GM12878 (cell line): Measurements from ENCODE around the gene PRKG1. TPM values are rescaled to one million over a fixed set of nuclear protein-coding genes. Genes with fewer than 3 reads are reported as not detected.

Experiments
- GABPA ChIP-seq: IDR thresholded peaks from 2 replicates; pipeline ENCODE4 v1.6.1; 2014; ENCODE audit warnings: antibody characterized with exemption, low read depth, mild to moderate bottlenecking, inconsistent platforms
- LARP7 ChIP-seq: fragments of 450-650 bp; IDR thresholded peaks from 2 replicates; pipeline ENCODE4 v1.6.1; 2017; ENCODE audit warnings: mild to moderate bottlenecking
- RCOR1 ChIP-seq: conservative IDR thresholded peaks from 2 replicates; pipeline ENCODE4 v1.6.1; 2012; ENCODE audit warnings: low read depth, low read length, improper control_type of control experiment
- SMAD5 ChIP-seq: IDR thresholded peaks from 2 replicates; pipeline ENCODE4 v1.6.1; 2016; ENCODE audit warnings: antibody characterized with exemption, low read depth
- SUZ12 ChIP-seq: fragments of 200-600 bp; sonication (generic); IDR thresholded peaks from one replicate; pipeline ENCODE4 v1.6.1; 2018; ENCODE audit warnings: antibody characterized with exemption, mild to moderate bottlenecking; ENCODE audit not compliant: unreplicated experiment
- YY1 ChIP-seq: IDR thresholded peaks from 2 replicates; pipeline ENCODE4 v1.6.1; 2011; ENCODE audit warnings: low read depth, mild to moderate bottlenecking, low read length
- polyA plus RNA-seq, 11 experiments: library from polyadenylated mRNA; depleted of rRNA in 4 of 11; unstranded in 6 of 11; stranded (reverse) in 5 of 11; fragments of >200 nt; fragmentation: Nextera tagmentation in 4 of 11; fragmentation: Illumina TruSeq in 1 of 11; extraction: Ambion mirVana in 4 of 11; extraction: Trizol in 1 of 11; gene quantifications; 1 replicate in 1 of 11; 2 replicates in 10 of 11; pipeline versions ENCODE4 v1.2.1 to v1.2.3, GENCODE V29; 2011 to 2016; ENCODE audit warnings: inconsistent platforms in 2 of 11, missing spikeins in 2 of 11, low read depth in 1 of 11
- total RNA-seq, 4 experiments: library from RNA; depleted of rRNA in 3 of 4; stranded (reverse); fragments of >200 nt in 3 of 4; fragmentation: Illumina TruSeq in 1 of 4; extraction: Trizol in 1 of 4; gene quantifications; 2 replicates each; pipeline versions ENCODE4 v1.2.1 to v1.2.3, GENCODE V29; 2013 to 2021
- TF ChIP-seq, protein P1 (sequence below): fragments of 450-650 bp; IDR thresholded peaks from 2 replicates; pipeline ENCODE4 v1.6.1; 2016; ENCODE audit warnings: mild to moderate bottlenecking, moderate library complexity, borderline replicate concordance
- TF ChIP-seq, protein P2 (sequence below): IDR thresholded peaks from 2 replicates; pipeline ENCODE4 v1.6.1; 2012; ENCODE audit warnings: low read length, inconsistent platforms
- TF ChIP-seq, protein P3 (sequence below): fragments of 450-650 bp; IDR thresholded peaks from 2 replicates; pipeline ENCODE4 v1.6.1; 2017; ENCODE audit warnings: borderline replicate concordance

Gene PRKG1
- total and polyA plus RNA-seq, 10 of the 15 experiments (the other 5 are each of a cell fraction or from before 2014, with no cell fraction given), result 0.04 to 0.05 TPM; not detected in 8

DNA sequence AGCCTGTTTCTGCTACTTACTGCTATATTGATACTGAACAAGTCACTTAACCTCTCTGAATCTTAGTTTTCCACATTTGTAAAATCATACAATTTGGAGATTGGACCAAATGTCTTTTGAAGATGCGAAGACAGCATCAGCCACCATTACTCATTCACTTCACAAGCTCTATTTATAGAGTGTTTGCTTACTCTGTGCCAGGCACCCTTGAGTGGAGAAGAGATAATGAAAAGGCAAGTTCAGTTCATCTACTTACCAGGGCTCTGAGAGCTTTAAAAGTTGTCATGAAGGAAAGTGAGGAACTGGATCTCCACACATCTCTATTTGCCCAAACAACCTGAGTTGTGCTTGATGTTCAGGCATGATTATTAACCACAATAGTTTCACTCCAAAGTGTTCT lies 347.6 kb downstream of the PRKG1 start (continued):
- TF ChIP-seq RCOR1 (no peak), YY1 (no peak), SUZ12 (no peak), SMAD5 (no peak), GABPA (no peak), LARP7 (no peak)
- TF ChIP-seq, protein P1, sequence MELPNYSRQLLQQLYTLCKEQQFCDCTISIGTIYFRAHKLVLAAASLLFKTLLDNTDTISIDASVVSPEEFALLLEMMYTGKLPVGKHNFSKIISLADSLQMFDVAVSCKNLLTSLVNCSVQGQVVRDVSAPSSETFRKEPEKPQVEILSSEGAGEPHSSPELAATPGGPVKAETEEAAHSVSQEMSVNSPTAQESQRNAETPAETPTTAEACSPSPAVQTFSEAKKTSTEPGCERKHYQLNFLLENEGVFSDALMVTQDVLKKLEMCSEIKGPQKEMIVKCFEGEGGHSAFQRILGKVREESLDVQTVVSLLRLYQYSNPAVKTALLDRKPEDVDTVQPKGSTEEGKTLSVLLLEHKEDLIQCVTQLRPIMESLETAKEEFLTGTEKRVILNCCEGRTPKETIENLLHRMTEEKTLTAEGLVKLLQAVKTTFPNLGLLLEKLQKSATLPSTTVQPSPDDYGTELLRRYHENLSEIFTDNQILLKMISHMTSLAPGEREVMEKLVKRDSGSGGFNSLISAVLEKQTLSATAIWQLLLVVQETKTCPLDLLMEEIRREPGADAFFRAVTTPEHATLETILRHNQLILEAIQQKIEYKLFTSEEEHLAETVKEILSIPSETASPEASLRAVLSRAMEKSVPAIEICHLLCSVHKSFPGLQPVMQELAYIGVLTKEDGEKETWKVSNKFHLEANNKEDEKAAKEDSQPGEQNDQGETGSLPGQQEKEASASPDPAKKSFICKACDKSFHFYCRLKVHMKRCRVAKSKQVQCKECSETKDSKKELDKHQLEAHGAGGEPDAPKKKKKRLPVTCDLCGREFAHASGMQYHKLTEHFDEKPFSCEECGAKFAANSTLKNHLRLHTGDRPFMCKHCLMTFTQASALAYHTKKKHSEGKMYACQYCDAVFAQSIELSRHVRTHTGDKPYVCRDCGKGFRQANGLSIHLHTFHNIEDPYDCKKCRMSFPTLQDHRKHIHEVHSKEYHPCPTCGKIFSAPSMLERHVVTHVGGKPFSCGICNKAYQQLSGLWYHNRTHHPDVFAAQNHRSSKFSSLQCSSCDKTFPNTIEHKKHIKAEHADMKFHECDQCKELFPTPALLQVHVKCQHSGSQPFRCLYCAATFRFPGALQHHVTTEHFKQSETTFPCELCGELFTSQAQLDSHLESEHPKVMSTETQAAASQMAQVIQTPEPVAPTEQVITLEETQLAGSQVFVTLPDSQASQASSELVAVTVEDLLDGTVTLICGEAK, result no peak
- TF ChIP-seq, protein P2, sequence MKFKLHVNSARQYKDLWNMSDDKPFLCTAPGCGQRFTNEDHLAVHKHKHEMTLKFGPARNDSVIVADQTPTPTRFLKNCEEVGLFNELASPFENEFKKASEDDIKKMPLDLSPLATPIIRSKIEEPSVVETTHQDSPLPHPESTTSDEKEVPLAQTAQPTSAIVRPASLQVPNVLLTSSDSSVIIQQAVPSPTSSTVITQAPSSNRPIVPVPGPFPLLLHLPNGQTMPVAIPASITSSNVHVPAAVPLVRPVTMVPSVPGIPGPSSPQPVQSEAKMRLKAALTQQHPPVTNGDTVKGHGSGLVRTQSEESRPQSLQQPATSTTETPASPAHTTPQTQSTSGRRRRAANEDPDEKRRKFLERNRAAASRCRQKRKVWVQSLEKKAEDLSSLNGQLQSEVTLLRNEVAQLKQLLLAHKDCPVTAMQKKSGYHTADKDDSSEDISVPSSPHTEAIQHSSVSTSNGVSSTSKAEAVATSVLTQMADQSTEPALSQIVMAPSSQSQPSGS, result no peak
- TF ChIP-seq, protein P3, sequence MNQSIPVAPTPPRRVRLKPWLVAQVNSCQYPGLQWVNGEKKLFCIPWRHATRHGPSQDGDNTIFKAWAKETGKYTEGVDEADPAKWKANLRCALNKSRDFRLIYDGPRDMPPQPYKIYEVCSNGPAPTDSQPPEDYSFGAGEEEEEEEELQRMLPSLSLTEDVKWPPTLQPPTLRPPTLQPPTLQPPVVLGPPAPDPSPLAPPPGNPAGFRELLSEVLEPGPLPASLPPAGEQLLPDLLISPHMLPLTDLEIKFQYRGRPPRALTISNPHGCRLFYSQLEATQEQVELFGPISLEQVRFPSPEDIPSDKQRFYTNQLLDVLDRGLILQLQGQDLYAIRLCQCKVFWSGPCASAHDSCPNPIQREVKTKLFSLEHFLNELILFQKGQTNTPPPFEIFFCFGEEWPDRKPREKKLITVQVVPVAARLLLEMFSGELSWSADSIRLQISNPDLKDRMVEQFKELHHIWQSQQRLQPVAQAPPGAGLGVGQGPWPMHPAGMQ, result no peak
